Measurements from ENCODE around the gene NKAIN2.

Gene NKAIN2

DNA sequence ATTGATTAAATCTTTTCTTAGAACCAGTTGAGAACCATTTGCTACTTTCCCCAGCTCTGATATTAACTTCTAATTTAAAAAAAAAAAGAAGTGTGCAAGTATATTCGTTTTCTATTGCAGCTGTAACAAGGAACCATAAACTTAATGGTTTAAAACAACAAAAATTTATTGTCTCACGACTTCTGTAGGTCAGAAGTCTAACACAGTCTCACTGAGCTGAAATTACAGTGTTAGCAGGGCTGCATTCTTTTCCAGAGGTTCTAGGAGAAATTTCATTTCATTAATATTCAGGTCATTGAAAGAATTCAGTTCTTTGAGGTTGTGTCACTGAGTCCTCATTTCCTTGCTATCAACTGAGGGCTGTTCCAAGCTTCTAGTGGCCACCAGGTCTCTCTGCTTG lies 945.1 kb downstream of the NKAIN2 start:
- no peak for DNase-seq

DNA sequence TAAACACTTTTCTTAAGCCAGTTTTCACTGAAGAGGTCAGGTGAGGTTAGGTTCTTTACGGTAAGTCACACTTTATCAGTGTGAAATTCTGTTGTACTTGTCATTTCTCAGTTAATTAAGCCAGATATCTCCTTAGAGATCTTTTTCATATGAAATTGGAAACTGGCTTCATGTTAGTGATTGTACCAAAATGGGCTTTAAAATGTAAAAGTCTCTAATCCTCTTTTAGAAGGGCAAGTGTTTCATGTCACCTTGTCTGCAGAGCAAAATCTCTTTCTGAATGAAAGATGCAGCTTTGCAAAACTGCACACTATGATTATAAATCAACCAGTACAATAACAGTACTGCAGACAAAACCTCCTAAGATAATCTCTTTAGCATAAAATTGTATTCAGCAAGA lies 949.3 kb downstream of the NKAIN2 start:
- no peak for DNase-seq

DNA sequence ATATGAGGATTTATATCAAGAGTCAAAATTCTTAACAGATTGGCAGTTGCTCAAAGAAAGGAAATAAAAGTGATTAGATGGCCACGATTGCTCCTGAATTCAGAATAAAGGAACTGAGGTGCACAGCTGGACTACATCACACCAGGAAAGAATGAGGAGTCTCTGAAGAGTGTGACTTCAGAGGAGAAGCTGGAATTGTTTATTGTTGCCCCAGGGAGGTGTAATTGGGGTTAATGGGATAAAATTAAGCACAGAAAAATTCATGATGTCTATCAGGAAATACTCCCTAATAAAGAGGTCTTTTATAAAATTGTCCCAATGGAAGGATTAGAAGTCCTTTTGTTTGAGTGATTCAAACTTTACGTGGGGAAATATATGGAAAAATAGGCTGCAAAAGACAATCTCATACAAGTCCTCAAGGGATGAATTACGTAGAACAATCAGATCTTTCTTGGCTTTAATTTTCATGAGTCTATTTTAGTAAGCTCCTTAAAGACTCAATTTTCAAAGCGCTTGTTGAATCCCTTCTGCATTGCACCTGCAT lies 950.0 kb downstream of the NKAIN2 start:
- no peak for DNase-seq

DNA sequence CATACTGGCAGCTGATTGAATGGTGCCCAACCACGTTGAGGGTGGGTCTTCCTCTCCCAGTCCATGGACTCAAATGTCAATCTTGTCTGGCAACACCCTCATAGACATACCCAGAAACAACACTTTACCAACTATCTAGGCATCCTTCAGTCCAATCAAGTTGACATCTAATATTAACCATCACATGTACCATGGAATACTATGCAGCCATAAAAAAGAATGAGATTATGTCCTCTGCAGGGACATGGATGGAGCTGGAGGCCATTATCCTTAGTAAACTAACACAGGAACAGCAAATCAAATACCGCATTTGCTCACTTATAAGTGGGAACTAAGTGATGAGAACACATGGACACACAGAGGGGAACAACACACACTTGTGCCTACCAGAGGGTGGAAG lies 951.7 kb downstream of the NKAIN2 start:
- DNase-seq: no peak

DNA sequence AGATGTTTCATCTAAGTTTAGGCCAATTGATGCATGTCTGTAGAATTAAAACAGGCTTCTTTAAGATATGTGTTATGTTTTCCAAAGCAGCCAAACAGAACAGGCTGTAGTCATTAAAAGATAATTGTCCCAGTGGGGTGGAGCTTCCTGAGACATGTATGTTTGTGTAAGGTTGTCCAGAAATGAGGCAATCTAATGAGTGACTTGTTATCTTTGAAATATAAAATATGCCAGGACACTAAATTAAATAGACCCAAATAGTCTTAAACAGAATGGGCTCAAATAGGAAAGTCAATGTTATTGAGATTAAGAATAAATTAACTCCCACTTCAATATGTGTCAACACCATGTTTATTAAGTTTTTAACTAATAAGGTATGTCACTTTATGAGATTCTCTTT lies 953.9 kb downstream of the NKAIN2 start:
- DNase-seq: no peak

DNA sequence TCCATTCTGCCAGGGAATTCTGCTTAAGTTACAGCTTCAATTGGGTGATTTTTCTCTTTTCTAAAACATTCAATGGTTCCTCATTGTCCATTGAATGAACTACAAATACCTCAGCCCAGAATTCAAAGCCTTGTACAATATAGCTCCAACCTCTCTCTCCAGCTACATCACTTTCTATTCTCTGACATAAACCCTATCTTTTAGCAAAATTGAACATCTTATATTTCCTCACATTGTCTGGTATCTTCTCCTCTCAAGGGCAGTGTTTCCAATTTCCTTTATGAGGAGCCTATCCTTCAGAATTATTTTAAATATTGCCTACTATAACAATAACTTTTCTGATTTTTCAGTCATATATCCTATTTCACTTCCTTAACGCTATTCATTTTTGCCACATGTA lies 955.0 kb downstream of the NKAIN2 start:
- DNase-seq: no peak

DNA sequence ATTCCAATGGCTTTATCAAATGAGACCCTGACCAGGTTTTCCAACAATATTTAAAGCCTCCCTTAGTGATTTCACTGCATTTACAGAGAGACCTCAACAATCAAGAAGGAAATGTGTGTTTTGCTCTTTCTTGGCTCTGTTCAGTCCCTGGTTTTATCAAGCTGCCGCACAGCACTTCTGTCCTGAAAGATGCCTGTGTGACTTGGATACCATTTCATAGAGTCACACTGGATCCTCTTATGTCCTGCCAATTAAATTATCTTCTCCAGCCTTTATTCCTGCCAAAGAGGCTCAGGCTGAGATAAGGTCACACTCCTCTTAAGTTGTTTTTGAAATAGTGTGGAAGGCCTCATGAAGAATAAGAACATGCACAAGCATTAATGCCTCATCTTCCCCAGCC lies 961.6 kb downstream of the NKAIN2 start:
- no peak for DNase-seq

DNA sequence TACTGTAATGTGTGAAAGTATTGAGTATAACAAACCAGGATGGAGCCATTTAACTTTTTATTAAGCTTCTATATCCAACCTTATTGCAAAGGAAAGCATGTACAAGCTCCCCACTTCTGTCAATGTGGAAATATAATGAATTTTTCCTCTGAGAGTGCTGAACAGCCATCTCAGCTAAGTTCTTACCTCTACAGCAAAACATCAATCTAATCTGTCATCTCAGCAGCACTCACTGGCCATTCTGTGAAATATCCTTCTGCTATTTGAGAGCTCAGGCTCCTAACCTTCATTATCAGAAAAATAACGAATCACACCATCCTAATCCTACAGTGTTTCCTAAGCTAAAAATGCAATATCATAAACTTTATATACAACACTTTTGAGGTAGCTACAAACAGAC lies 964.6 kb downstream of the NKAIN2 start:
- DNase-seq: no peak

DNA sequence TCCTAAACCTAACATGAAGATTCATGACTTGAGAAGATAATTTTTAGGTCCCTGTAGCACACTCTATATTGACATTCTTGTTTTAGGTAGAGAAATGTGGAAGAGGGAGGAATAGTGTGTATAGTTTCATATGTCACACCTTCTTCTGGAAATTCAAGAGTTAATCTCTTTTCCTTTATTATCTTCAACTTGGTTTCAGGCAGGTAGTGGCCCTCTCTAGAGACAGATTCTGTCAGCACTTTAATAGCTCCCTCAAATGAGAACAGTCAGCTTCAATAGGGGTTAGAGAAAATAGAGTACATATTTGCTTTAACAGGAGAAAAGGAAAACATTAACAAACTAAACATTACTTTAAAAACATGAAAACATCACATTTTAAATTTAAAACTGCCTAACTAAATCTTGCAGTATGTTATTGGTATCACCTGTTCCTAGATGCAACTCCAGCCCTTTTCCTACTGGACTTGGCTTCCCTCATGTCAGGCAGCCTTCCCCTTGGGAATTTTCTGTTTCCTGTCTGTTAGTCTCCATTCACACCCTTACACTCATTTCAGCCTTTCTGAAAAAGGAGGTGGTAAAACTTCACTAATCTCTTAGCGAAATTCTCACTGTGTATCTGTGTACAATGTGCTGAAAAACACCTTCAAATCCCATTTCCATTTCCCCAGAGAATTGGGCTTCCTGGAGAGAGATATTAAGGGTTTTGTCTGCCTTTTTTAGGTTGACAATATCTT lies 966.3 kb downstream of the NKAIN2 start:
- DNase-seq: no peak

DNA sequence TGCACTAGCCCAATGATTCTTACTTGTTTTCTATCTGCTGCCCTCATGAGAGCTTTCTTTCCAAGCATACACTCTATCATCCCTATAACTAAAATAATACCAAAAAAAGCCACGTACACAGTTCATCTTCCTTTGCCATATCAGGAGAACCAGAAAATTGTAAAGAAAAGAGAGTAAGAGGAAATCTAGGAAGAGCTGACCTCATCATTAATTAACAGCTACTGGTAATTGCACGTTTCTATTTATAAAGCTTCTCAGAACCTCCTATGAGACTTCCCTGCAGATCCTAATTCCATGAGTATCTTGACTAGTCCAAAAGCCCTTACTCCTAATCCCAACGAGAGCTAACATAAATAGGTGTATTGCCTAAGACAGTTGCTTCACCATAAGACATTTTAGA lies 967.1 kb downstream of the NKAIN2 start:
- DNase-seq: no peak

DNA sequence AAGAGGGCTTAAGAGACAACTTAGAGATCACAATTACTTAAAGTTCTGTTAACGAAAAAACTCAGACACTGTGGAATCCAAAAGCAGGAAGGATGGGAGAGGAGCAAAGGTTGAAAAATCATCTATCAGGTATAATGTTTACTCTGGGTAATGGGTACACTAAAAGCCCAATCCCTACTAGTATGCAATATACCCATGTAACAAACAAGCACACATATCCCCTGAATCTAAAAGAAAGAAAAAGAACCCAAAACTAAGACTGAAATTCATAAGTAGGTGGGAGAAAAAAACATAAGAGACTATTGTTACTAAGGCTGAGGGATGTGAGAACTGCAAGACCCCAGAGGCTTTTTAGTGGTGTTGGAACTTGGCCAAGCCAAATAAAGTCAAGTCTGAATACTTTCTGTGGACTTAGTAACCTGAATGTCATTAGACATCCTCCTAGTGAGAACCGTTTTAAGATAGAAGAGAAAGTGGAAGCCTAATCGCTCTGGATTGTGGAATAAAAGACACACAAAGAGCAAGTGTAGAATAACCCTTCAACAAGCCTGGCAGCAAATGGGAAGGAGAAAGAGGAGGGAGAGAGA lies 969.2 kb downstream of the NKAIN2 start:
- DNase-seq: no peak

DNA sequence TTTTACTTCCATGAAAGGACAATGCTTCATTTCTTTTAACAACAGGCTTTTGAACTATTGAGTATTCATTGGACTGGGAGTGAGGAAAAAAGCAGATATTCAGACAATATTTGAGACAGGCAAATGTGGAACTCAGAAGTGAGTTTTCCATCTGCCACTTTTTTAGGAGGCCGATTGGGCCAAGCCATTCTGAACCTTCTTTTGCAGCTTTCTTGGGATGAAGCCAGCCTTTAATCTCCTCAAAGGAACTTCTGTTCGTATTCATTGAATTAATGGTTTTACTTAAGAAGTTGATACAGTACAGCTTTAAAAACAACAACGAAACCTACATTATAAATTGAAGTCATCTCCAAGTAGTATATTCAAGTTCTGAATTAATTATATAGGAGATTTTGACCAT lies 971.5 kb downstream of the NKAIN2 start:
- no peak for DNase-seq

DNA sequence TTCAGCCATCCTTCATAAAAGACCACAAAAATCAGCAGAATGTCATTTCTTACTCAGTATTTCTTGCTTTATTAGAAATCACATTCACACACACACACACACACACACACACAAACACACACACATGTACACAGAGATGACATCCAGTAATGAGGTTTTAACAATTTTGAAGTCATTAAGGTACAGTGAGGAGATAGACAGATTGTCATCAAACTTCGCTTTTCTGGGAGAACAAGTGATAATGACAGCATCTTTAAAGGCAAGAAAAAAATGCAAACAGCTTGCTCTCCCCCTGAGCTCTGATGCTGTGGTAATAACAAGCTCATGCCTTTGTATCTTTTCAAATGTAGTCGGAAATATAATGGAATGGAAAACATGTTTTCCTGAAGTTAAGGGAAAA lies 974.2 kb downstream of the NKAIN2 start:
- DNase-seq: no peak

DNA sequence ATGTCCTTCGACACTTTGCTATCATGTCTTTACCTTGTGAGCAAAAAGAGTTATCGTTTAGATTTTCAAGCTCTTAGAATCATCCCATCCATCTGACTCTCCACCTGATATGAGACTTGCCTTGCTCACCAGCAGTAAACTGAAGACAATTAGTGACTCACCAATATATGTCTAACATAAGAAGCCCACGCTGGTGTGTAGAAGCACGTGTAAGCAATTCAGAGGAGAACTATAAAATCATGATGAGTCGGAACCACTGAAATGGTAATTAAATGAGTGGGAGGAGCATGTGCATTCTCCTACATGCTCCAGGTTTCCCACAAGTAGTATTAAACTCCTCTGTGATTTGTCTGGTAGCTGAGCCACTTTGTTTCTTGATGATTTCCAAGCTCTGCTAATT lies 977.0 kb downstream of the NKAIN2 start:
- DNase-seq: no peak

DNA sequence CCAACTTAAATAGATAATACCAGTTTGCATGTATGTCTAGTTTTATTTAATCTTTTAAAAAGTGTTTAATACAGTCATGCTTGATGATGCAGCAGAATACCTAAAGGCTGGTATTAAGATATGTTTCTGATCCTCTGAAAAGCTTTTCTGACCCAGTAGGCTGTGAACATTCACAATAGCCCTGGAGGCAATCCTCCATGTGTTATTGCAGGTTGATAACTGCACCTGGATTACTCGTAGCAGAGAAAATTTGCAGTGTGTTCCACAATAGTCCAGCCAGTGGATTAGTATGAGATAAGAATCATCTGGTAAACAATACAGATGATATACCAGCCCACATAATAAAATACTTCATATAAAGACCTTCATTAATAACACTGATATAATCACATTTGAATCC lies 979.7 kb downstream of the NKAIN2 start:
- DNase-seq: no peak

DNA sequence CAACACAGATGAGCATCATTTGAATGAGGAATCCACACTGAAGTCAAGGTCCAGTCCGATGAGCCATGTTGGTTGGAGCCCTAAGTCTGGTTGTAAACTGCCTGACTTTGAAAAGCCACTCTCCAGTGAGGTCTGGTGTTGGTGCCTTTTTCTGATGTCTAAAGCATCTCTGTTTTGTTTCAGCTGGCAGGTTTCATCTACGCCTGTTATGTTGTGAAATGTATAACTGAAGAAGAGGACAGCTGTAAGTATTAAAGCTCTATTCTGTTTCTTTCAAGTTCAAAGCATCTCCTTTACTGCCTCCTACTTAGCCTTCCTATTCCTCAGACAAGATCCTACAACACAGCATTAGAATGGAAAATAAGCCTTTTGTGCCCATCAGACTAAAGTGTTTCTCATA lies 987.5 kb downstream of the NKAIN2 start:
- DNase-seq: no peak

DNA sequence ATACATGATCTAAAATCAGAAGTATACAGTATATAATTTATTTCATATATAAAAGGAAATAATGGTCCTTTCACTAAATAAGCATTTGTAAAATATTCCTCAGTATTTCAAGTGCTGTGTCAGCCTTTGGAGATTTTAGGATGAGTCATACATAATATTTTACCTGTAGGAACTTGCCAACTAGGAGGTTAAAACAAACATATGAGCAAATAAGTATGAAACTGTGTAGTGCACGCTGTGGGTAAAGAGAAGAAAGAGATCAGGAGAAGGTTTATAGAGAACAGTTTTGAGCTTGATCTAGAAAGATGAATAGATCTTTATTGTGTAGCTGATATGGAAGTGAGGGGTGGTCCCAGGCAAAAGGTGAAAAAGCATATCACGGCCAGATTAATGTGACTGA lies 988.7 kb downstream of the NKAIN2 start:
- no peak for DNase-seq

DNA sequence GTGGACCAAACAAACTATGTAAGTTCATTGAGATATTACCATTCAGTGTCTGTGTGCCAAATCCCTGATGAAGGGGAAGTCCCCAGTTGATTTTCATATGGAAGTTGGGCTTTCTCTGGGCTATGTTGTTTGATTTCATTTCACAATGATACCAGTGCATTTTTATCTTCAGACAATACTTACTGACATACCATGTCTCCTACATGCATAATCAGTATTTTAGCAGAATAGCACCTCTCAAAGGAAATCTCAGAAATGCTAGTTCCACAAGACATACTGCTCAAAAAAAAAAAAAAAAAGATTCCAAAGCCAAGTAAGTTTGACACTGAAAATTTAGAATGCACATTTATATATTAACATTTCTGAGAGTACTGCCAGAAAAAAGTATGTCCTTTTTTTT lies 989.7 kb downstream of the NKAIN2 start:
- DNase-seq: no peak

DNA sequence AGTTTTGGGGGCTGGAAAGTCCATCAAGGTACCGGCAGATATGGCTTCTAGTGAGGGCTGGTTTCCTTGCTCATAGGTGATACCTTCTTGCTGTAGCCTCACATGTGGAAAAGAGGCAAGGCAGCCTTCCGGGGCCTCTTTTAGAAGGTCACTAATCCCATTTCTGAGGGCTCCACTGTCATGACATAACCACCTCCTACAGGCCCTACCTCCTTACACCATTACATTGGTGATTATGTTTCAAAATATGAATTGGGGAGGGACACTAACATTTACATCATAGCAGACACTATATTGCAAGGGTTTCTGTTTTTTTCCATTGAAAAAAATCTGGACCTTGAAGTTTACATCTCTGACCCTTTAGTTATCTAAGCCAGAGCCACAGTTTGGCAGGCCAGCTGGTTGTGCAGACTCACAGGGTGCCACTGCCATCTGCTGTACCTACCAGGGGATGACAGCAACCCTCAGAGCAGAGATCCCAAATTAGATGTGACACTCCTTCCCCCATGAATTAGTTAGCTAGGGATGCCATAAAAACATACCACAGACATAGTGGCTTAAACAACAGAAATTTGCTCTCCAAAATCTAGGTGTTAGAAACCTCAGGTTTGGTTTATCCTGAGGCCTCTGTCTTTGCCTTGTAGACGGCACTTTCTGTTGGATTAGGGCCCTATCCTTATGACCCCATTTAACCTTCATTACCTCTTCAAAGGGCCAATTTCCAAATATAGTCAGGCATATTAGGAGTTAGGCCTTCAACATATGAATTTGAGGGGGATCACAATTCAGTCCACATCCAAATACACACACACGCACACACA lies 992.2 kb downstream of the NKAIN2 start:
- peak in 43 of 58 donors; percentile 2 to 65 (median 16) for DNase-seq

DNA sequence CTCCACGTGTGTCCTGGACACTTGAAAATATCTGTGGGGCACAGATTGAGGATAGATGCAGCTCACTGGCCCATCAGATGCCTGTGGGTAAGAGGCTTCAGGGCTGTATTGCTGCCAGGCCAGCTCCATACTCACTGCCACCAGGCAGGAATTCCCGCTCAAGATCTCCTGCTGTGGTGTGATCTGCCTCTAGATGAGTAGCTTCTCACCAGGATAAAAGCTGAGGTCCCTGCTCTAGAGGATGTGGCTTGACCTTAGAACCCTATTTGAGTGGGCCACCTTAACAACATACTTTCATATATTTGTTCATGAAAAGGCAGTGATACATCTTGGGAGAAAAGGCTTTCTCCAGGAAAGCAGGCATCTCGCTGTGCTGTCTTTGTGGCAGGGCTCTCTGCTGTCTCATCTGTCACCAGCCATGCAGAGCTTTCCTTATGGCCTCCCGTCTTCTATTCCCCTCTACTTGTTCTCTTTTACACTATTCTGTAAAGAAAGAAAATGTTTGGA lies 992.9 kb downstream of the NKAIN2 start:
- no peak for DNase-seq

DNA sequence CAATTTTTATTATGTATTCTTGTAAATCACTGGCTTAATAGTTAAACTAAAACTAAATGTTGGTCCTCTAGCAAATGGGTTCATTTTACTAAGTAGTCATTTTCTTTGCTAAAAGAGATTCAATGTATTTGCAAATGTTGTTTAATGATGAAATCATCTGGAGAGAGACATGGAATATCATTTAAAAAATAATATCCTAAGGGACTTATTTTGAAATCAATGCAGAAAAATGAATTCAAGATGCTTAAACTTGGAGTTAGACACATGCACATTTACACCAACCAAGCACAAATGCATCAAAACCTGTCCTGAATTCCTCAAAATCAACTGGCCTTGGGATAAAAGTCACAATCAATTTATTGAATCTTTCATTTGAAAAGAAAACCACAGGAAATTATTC lies 993.6 kb downstream of the NKAIN2 start:
- no peak for DNase-seq

DNA sequence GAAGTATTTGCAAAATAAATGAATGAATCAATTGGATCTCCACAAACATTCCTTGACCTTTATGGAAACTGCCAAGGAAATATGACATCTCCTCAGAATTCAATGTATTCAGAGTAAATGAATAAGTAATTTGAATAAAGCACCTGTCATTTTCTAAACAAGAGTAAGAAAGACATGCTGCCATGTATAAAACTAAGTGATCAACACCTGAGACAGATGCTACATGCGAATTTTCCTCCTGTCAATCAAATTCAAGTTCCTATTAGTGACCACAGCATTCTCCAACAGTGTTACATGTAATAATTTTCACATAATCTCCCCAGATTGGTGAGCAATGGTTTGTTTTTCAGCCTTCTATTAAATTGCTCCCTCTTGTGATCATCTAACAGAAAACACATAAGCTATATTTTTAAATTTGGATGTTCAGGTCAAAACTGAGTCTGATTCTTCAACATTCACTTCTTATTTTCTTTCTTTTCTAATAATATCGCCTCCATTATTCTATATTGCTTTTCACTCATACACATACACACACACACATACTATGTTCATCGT lies 995.4 kb downstream of the NKAIN2 start:
- DNase-seq: no peak
